Activated T-cell treated with anti-CD3 and anti-CD28 coated beads, Interleukin-2, amount 50 U/mL, for 1 hour (primary cell): ENCODE results near the gene QPRT.
"Not testable (repeated sequence)": the region's sequence is repeated elsewhere in the genome, so short reads cannot be mapped to it uniquely, and the experiment has no call there.

Experiments used
- DNase-seq: peaks from one replicate; pipeline ENCODE4 v3.0.0-alpha.2; 2020

Gene QPRT

DNA sequence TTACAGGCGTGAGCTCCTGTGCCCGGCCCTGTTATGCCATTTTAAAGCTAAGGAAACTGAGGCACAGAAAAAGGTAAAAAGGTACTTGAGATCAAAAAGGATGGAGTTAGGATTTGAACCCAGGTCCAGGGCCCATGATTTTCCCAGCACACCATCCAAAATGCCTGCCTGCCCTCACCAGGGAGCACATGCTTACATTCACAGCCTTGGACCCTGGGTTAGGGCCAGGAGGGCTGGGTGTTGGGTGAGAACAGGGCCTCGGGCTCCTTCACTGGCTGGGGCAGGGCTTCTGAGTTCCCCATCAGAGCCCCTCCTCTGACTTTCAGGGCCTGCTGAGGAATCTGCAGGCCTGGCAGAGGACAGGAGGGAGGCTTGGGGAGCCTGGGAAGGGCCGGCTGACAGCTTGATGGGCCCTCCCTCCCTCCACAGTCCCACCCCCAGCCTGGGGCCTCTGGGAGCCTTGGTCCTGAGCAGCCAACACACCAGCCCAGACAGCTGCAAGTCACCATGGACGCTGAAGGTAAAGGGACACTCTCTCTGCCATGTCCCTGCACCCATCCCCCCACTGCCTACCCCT, at the start of gene QPRT:
Gene QPRT (plus strand): TSS at position 490 of the 577 bp plus-strand sequence. CDS start 18 bp downstream, at position 508.
- DNase-seq = no peak

DNA sequence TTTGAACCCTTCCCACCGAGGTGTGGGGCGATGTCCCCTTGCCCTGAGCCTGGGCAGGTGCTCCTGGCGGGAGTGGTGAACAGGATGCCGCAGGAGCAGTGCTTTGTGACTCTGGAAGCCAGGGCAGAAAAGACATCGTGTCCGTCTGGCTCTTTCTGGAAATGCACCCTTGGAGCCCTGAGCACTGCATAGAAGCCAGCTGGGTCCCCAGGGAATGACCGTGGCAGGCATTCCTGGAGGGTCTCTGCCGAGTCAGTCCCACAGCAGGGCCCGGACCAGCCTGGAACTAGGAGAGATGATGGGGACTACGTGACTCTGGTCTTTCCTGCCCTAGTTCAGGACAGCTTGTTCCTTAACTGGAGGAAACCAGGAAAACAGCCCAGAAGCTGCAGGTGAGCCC, 49.7 kb upstream of the QPRT start:
- not testable (repeated sequence) for DNase-seq

GRCh38 chr16:29631658-29632057, 47.3 kb upstream of the QPRT start:
- DNase-seq = not testable (repeated sequence)

DNA sequence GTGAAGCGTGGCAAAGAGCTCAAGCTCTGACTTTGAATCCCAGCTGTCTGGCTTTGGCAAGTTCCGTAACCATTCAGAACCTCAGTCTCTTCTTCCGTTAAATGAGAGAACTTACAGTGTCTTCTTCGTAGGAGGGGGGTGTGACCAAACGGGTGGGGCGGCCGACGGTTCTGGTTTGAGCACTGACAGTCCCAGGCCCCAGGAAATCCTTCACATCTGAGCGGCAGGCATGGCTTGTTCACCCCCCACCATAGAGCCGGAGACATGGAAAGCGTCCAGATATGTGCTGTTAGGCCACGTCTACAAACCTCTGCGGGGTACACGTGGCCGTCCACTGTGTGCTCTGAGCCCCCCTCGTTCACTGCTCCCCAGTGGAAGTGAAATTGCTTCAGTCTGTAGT, 43.1 kb upstream of the QPRT start:
- DNase-seq = not testable (repeated sequence)

- DNase-seq = not testable (repeated sequence)
Measured at GRCh38 chr16:29636368-29636767, 42.6 kb upstream of the QPRT start.

DNA sequence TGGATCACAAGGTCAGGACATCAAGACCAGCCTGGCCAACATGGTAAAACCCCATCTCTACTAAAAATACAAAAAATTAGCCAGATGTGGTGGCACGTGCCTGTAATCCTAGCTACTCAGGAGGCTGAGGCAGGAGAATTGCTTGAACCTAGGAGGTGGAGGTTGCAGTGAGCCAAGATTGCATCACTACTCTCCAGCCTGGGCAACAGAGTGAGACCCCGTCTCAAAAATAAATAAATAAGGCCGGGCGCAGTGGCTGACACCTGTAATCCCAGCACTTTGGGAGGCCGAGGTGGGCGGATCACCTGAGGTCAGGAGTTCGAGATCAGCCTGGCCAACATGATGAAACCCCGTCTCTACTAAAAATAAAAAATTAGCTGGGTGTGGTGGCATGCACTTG, 40.2 kb upstream of the QPRT start:
- not testable (repeated sequence) for DNase-seq

DNA sequence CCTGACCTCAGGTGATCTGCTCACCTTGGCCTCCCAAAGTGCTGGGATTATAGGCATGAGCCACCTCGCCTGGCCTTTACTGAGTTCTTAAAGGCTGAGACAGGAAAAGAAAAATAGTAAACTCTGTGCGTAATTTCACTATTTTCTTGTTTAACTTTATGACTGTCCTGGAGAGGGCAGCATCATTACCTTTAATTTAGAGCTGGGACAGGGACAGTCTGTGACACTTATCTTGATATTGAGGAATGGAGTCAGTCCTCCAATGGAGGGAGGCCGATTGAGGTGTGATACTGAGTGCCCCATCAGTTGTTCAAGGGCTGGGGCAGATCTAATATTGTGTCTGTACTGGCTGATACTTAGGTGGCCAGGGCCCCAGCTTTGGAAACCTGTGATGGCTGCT, 37.4 kb upstream of the QPRT start:
- DNase-seq = no peak

DNA sequence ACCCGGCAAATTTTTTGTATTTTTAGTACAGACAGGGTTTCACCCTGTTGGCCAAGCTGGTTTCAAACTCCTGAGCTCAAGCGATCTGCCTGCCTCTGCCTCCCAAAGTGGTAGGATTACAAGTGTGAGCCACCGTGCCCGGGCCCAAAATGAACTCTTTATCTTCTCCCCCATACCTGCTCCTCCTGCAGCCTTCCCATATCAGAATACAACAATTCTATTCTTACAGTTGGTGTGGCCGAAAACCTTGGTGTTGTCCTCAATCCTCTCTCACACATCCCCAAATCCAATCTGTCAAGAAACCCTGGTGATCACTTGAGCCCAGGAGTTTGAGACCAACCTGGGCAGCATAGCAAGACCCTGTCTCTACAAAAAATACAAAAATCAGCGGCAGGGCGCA, 35.4 kb upstream of the QPRT start:
- no peak for DNase-seq

GRCh38 chr16:29644338-29644857, 34.6 kb upstream of the QPRT start:
- no peak for DNase-seq

GRCh38 chr16:29644973-29645693, 33.8 kb upstream of the QPRT start:
- DNase-seq = no peak

- DNase-seq = no peak
Measured at GRCh38 chr16:29645694-29646187, 33.2 kb upstream of the QPRT start.

- DNase-seq = no peak
Measured at GRCh38 chr16:29646947-29647346, 32.0 kb upstream of the QPRT start.

GRCh38 chr16:29649588-29650494, 29.1 kb upstream of the QPRT start:
- DNase-seq = no peak

DNA sequence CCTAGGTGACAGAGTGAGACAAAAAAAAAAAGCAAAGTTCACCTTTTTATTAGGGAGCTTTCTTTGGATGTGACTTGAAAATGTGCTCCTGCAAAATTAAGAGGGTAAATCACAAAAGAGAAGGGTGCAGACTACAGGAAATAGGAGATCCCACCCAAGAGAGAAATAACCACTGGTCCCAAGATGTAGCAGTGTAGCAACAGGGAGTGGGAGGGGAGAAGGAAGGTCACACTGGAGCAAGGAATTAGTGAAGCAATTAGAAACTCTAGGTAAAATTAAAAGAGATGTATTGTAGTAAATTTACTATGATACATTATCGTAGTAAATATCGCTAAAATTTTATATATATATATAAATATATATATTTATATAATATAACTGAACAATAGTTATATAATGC, 28.2 kb upstream of the QPRT start:
- no peak for DNase-seq

DNA sequence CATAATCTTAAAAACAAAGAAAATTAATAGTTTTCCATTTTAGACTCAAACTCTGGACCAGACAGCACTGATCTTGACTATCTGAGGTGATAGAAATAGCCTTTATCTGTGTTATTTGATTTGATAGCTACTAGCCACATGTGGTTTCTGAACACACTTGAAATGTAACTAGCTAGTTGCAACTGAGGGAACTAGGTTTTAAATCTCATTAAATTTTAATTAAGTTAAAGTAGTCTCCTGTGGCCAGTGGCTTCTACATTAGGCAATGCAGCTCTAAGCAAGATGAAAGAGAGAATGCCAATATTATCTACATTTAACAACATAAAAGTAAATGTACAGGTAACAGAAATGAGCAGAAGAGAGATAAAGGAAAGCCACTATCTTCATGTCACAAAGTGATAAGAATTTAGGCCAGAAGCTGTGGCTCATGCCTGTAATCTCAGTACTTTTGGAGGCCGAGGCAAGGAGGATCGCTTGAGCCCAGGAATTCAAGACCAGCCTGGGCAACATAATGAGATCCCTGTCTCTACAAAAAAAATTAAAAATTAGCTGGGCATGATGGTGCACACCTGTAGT, 27.1 kb upstream of the QPRT start:
- DNase-seq = no peak

DNA sequence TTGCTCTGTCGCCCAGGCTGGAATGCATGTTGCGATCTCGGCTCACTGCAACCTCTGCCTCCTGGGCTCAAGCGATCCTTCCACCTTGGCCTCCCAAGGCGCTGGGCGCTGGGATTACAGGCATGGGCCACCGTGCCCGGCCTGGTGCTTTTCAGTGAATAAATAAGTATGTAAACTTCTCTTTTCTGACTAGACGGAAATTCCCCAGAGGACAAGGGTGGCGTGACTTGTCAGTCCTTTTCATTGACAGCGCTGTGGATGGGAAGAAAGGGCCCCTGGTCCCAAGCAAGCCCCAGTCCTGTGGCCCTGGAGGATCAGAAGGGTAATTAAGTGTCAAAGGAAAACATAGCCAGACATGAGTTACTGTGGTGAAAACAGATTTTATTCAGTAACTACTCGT, 25.5 kb upstream of the QPRT start:
- no peak for DNase-seq

GRCh38 chr16:29653890-29654289, 25.1 kb upstream of the QPRT start:
- not testable (repeated sequence) for DNase-seq

DNA sequence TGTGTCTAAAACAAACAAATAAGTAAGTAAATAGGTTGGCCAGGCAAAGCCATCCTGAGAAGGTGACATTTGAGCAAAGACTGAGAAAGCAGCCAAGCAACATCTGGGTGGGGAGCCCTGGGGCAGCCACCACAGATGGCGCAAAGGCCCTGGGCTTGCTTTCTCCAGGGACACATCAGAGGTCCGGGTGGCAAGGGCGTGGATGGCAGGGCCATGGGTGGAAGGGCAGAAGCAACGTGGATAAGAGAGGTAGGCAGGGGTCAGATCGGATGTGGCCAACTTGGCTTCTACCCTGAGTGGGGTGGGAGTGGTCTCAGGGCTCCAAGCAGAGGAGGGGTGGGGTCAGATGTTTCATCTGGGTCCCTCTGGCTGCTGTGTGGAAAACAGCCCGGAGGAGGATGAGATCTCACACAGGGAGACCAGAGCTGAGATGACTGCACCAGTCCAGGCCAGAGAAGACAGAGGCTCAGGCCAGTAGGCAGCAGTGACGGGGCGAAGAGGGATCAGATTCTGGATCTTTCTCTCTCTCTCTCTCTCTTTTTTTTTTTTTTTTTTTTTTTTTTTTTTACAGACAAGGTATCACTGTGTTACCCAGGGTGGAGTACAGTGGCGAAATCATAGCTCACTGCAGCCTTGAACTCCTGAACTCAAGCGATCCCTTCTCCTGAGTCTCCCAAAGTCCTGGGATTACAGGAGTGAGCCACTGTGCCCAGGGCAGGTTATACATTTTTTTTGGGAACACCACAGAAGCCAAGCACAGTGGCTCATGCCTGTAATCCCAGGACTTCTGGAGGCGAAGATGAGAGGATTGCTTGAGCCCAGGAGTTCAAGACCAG, 22.1 kb upstream of the QPRT start:
- DNase-seq = no peak

DNA sequence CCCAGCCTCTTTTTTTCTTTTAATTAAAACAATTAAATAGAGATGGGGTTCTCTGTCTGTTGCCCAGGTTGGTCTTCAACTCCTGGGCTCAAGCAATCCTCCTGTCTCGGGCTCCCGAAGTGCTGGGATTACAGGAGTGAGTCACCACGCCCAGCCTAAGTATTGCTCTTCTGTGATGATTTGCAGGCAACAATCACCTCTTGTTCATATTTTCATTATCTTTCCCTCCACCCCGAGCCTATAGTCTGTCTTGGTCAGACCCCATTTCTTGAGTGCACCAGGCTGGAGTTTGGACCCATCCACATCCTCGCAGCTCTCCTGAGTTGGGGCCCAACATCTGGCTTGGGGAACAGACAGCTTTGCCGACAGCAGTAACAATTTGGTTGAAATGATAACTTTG, 20.3 kb upstream of the QPRT start:
- DNase-seq = no peak

DNA sequence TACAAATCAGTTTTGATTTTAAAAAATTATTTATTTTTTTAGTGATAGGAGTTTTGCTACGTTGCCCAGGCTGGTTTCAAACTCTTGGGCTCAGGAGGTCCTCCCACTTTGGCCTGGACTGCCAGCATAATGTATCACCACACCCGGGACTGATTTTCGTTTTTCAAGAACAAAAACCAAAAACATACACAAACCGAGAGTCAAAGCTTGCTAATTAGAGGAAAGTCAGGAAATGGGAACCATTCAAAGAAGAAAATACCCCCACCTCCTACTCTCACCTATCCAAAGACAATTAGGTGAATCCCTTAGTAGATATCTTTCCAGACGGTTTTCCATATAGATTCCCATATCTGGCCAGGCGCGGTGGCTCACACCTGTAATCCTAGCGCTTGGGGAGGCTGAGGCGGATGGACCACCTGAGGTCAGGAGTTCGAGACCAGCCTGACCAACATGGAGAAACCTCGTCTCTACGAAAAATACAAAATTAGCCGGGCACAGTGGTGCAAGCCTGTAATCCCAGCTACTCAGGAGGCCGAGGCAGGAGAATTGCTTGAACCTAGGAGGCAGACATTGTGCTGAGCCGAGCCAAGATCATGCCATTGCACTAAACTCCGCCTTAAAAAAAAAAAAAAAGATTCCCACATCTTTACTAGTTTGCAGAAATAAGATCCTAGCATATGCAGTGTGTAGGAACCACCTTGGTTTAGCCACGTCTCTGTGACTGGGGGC, 16.8 kb upstream of the QPRT start:
- DNase-seq = no peak

- no peak for DNase-seq
Measured at GRCh38 chr16:29662729-29663015, 16.3 kb upstream of the QPRT start.
